ENCODE data around the gene MRPL27. TPM values are rescaled to one million over a fixed set of nuclear protein-coding genes. Genes with fewer than 3 reads are reported as not detected.

The MRPL27 gene
- total RNA-seq, 1 donor from 2014 or later: 92.5 TPM

DNA sequence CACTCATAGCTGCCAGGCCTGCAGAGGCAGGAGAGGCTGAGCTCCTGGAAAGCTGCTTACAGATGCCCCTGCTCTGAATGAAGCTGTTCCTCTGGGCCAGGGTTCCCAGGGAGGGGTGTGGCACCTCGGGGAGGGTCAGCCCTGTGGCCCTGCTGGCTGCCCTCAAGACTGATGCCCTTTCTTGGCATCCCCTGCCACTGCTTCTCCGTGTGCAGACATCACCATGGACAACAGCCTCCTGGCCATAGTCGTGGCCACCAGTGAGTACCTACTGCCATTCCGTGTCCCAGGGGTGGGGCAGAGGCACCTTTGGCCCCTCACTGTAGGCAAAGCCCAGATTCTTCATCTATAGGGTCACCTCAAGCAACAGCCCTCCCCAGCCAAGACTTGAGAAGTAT is 8.9 kb downstream of the MRPL27 start:
- Histone ChIP-seq H3K4me3 (ENCODE audit: low read depth, low read length) (no peak overlapping the region), H3K27me3 (ENCODE audit: control insufficient read depth, insufficient read depth, low read length) (no peaks in the 10 kb centered on the region), H3K36me3 (ENCODE audit: control insufficient read depth, insufficient read depth, low read length) (no peaks in the 10 kb centered on the region)
- TF ChIP-seq, protein P1, sequence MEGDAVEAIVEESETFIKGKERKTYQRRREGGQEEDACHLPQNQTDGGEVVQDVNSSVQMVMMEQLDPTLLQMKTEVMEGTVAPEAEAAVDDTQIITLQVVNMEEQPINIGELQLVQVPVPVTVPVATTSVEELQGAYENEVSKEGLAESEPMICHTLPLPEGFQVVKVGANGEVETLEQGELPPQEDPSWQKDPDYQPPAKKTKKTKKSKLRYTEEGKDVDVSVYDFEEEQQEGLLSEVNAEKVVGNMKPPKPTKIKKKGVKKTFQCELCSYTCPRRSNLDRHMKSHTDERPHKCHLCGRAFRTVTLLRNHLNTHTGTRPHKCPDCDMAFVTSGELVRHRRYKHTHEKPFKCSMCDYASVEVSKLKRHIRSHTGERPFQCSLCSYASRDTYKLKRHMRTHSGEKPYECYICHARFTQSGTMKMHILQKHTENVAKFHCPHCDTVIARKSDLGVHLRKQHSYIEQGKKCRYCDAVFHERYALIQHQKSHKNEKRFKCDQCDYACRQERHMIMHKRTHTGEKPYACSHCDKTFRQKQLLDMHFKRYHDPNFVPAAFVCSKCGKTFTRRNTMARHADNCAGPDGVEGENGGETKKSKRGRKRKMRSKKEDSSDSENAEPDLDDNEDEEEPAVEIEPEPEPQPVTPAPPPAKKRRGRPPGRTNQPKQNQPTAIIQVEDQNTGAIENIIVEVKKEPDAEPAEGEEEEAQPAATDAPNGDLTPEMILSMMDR (IDR thresholded peaks at IDR 0.05; ENCODE audit: insufficient read depth, low read length, poor library complexity, severe bottlenecking): no peak
- no peak for DNase-seq (ENCODE audit: low read depth)

DNA sequence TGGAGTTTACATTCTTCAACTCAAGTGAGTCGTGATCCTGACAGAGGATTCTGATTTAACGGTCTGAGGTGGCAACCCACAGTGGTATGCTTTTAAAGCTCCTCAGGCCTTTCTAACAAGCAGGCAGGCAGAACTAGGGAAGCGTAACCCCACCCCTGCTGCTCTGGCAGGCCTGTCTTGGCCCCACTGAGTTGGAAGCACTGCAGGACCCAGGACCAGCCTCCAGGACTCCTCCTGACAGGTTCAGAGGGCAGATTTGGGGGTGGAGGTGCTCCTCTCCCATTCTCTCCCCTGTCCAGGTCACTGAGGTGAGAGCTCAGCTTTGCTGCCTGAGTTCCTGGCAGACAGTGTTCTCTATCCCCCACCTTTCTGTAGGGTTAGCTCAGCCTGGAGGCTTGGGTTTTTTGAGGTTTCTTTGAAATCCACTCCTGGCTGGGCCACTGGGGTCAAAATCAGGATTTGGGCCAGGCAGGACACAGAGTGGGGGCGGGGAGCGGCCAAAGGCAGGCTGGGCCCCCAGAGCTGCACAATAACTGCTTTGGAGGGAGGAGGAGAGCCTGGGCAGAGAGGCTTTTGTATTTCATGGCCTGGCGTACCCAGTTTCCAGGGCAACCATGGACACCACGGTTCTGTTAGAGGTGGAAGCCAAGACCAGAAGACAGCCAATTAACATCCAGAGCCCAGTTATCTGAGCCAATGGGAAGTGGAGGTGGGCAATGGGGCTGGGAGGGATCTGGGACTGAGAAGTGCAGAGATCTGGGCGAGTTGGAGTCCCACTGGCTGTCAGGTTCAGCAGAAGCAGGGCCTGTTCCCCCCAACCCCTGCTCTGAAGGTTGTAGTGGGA is 9.5 kb downstream of the MRPL27 start:
- H3K36me3 ChIP-seq (ENCODE audit: control insufficient read depth, insufficient read depth, low read length): no peaks in the 10 kb centered on the region
- TF ChIP-seq, protein P1 (IDR thresholded peaks at IDR 0.05; ENCODE audit: insufficient read depth, low read length, poor library complexity, severe bottlenecking): no peak
- no peaks in the 10 kb centered on the region for H3K27me3 ChIP-seq (ENCODE audit: control insufficient read depth, insufficient read depth, low read length)
- H3K4me3 ChIP-seq (ENCODE audit: low read depth, low read length): no peak overlapping the region
- no peak for DNase-seq (ENCODE audit: low read depth)

DNA sequence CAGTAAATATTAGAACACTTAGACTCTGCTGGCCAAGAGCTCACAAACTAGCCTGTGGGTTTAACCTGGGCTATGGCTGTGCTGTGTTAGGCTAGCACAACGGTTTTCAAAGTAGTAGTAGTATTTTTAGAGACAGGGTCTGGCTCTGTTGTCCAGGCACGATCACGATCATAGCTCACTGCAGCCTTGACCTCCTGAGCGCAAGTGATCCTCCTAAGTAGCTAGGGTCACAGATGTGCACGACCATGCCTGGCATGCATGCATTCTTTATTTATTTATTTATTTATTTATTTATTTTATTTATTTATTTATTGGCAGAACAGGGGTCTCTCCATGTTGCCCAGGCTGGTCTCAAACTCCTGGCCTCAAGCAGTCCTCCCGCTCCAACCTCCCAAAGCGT is 10.3 kb downstream of the MRPL27 start:
- TF ChIP-seq, protein P1 (IDR thresholded peaks at IDR 0.05; ENCODE audit: insufficient read depth, low read length, poor library complexity, severe bottlenecking): no peak
- H3K4me3 ChIP-seq (ENCODE audit: low read depth, low read length): no peak overlapping the region
- no peaks in the 10 kb centered on the region for H3K27me3 ChIP-seq (ENCODE audit: control insufficient read depth, insufficient read depth, low read length)
- H3K36me3 ChIP-seq (ENCODE audit: control insufficient read depth, insufficient read depth, low read length): no peaks in the 10 kb centered on the region
- no peak for DNase-seq (ENCODE audit: low read depth)

DNA sequence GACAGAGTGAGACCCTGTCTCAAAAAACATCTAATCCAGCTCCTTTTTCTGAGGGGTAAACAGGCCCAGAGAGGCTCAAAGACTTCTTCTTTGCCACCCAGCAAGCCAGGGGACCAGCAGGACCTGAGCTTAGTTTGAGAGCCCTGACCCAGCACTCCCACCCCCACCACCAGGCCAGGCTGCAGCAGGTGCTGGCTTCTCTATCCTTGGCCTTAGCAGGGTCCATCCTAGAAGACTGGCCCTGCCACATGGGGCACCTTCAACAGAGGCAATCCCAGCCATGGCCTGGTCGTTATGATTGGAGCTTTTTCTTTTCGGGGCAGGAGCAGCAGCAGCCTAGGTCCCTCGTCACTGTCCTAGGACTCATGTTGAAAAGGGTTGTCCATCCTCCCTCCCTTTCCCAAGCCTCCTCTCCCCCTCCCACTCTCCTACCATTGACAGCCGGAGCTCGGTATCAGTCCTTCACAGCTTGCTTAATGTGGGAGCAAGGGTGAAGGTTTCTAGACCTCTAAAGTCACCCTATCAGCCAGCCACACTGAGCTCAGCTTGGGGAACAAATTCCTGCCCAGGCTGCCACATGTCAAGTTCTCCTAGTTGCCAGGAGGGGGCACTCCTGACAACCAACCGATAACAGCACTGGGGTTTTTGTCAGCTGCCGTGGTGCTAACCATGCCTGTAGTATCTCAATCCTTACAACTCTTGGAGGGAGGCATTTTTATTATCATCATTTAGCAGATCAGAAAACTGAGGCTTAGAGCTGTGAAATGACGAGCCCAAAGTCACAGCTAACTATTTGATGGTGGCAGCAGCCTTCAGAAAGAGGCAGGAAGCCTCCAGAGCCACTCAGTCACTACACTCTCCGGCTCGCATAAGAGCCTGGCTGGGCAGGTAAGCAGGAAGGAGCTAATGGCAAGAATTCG is 11.2 kb downstream of the MRPL27 start:
- TF ChIP-seq, protein P1 (IDR thresholded peaks at IDR 0.05; ENCODE audit: insufficient read depth, low read length, poor library complexity, severe bottlenecking): peak; percentile 83
- Histone ChIP-seq H3K4me3 (ENCODE audit: low read depth, low read length) (no peak overlapping the region), H3K27me3 (ENCODE audit: control insufficient read depth, insufficient read depth, low read length) (no peaks in the 10 kb centered on the region), H3K36me3 (ENCODE audit: control insufficient read depth, insufficient read depth, low read length) (no peaks in the 10 kb centered on the region)
- DNase-seq (ENCODE audit: low read depth): peak; percentile 26

DNA sequence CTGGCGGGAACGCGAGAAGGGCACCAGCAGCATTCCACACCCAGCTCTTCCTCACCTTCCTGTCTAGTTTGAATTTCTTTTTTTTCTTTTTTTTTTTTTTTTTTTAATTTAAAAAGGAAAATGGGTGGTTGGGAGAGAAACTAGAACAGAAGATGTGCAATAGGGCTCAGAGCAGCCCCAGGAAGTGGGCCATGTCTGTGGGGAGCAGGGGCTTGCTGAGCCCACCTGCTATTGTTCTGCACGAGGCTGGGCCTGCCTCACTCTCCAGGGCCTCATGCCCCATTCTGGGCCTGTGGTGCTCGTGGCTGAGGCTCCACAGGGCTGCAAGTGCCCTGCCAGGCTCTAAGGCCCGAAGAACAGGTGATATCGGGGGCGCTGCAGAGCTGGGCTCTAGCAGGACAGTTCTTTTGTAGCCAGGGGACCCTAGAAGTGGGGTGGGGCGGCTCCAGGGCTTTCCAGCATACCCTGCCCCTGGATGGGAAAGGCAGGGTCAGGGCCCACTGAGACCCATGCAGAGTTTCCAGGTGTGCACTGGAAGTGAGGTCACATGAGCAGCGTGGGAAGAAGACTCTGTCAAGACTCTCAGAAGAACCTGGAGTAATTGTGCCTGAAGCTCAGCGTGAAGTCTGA is 12.4 kb downstream of the MRPL27 start:
- TF ChIP-seq, protein P1 (IDR thresholded peaks at IDR 0.05; ENCODE audit: insufficient read depth, low read length, poor library complexity, severe bottlenecking): no peak
- DNase-seq (ENCODE audit: low read depth): no peak
- Histone ChIP-seq H3K27me3 (ENCODE audit: control insufficient read depth, insufficient read depth, low read length) (no peaks in the 10 kb centered on the region), H3K36me3 (ENCODE audit: control insufficient read depth, insufficient read depth, low read length) (no peaks in the 10 kb centered on the region), H3K4me3 (ENCODE audit: low read depth, low read length) (no peak overlapping the region)
